Type B pancreatic cell (in vitro differentiated cells): ENCODE results near the gene CABP7. TPM values are rescaled to one million over a fixed set of nuclear protein-coding genes. Genes with fewer than 3 reads are reported as not detected.
A peak's percentile ranks its signal among the peaks of the same experiment; 100 is the strongest.

Source experiments
- DNase-seq: peaks from one replicate; pipeline ENCODE4 v3.0.0; 2021; ENCODE audit warnings: mixed read lengths; ENCODE audit not compliant: unreplicated experiment; ENCODE audit errors: extremely low spot score
- H3K27ac Mint-ChIP-seq: 2 replicates; pipeline ENCODE4 v1.8.0; 2021; ENCODE audit warnings: mild to moderate bottlenecking, mixed read lengths
- H3K27me3 Mint-ChIP-seq: 2 replicates; pipeline ENCODE4 v1.8.0; 2021; ENCODE audit warnings: mixed read lengths
- H3K36me3 Mint-ChIP-seq: 2 replicates; pipeline ENCODE4 v1.8.0; 2021; ENCODE audit warnings: mixed read lengths
- H3K4me1 Mint-ChIP-seq: one replicate; pipeline ENCODE4 v1.8.0; 2021; ENCODE audit warnings: mixed read lengths; ENCODE audit not compliant: unreplicated experiment
- H3K4me3 Mint-ChIP-seq: 2 replicates; pipeline ENCODE4 v1.8.0; 2021; ENCODE audit warnings: mild to moderate bottlenecking, mixed read lengths
- H3K9me3 Mint-ChIP-seq: 2 replicates; pipeline ENCODE4 v1.8.0; 2021; ENCODE audit warnings: mixed read lengths
- CTCF ChIP-seq: fragments of 200-600 bp; sonication (generic); conservative IDR thresholded peaks from 2 replicates; pipeline ENCODE4 v1.5.0; 2021; ENCODE audit warnings: antibody characterized with exemption, mild to moderate bottlenecking
- long read RNA-seq: library from polyadenylated mRNA; unstranded; transcript quantifications from one replicate; pipeline ENCODE4 v2.0.0, GENCODE V29; 2020
- total RNA-seq: library from RNA; stranded (reverse); gene quantifications from 2 replicates; pipeline ENCODE4 v1.2.1, GENCODE V29; 2021; ENCODE audit warnings: low replicate concordance

The CABP7 gene
- total RNA-seq = 1.1 and 1.7 TPM in 2 replicates
- long read RNA-seq = 0 reads

- H3K36me3 Mint-ChIP-seq = no peaks in the 10 kb centered on the region
- peaks cover 70% of the 10 kb centered on the region for H3K27me3 Mint-ChIP-seq
- peak within 1 kb of the TSS; percentile 73 for H3K4me3 Mint-ChIP-seq
- no peaks in the 10 kb centered on the region for H3K9me3 Mint-ChIP-seq
- H3K4me1 Mint-ChIP-seq = peaks cover 7% of the 10 kb centered on the region
- TF ChIP-seq CTCF = no peak
- no peak within 1 kb of the TSS for H3K27ac Mint-ChIP-seq
- DNase-seq = no peak
These were observed at the start of gene CABP7 for GRCh38 chr22:29719899-29720645. Gene CABP7 (plus strand): TSS chr22:29720003. CDS start chr22:29720425, 422 bp downstream.

- no peak for TF ChIP-seq CTCF
- Mint-ChIP-seq H3K9me3 (no peaks in the 10 kb centered on the region), H3K4me3 (no peak overlapping the region), H3K27ac (peak overlapping the region; percentile 47), H3K27me3 (no peaks in the 10 kb centered on the region), H3K4me1 (peaks cover 6% of the 10 kb centered on the region), H3K36me3 (peaks cover 5% of the 10 kb centered on the region)
- DNase-seq = no peak
These were observed 49.2 kb upstream of the CABP7 start for GRCh38 chr22:29670626-29671025.

GRCh38 chr22:29673361-29674066 is 46.3 kb upstream of the CABP7 start:
- no peak overlapping the region for H3K27ac Mint-ChIP-seq
- no peaks in the 10 kb centered on the region for H3K9me3 Mint-ChIP-seq
- DNase-seq = no peak
- H3K4me3 Mint-ChIP-seq = no peak overlapping the region
- peaks cover 16% of the 10 kb centered on the region for H3K36me3 Mint-ChIP-seq
- H3K27me3 Mint-ChIP-seq = no peaks in the 10 kb centered on the region
- no peak for TF ChIP-seq CTCF
- peaks cover 6% of the 10 kb centered on the region for H3K4me1 Mint-ChIP-seq

GRCh38 chr22:29674121-29674520 is 45.7 kb upstream of the CABP7 start:
- peaks cover 16% of the 10 kb centered on the region for H3K36me3 Mint-ChIP-seq
- TF ChIP-seq CTCF = no peak
- H3K4me3 Mint-ChIP-seq = no peak overlapping the region
- H3K4me1 Mint-ChIP-seq = peaks cover 6% of the 10 kb centered on the region
- no peaks in the 10 kb centered on the region for H3K27me3 Mint-ChIP-seq
- H3K9me3 Mint-ChIP-seq = no peaks in the 10 kb centered on the region
- DNase-seq = no peak
- H3K27ac Mint-ChIP-seq = no peak overlapping the region

DNA sequence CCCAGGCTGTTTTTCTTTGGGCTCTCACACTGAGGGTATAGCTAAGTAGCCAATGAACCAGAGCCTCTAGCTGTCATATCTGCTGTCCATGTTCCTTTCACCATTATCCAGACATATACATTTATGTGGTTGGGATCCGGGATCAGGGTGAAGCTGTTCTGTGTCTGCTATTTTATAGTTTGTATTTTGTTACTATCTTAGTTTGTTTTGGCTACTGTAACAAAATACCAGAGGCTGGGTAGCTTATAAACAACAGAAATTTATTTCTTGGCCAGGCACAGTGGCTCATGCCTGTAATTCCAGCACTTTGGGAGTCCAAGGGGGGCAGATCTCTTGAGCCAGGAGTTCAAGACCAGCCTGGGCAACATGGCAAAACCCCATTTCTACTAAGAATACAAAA is 40.5 kb upstream of the CABP7 start:
- Mint-ChIP-seq H3K27me3 (no peaks in the 10 kb centered on the region), H3K36me3 (peaks cover 21% of the 10 kb centered on the region), H3K9me3 (no peaks in the 10 kb centered on the region), H3K4me1 (no peaks in the 10 kb centered on the region), H3K4me3 (no peak overlapping the region), H3K27ac (no peak overlapping the region)
- no peak for DNase-seq
- TF ChIP-seq CTCF = no peak
